ENCODE results near the gene DLGAP1.

Gene DLGAP1

GRCh38 chr18:4254840-4255239 lies 200.3 kb downstream of the DLGAP1 start:
- no peak for TF ChIP-seq POLR2A (IDR thresholded peaks at IDR 0.05; ENCODE audit: low read length)
- TF ChIP-seq GATA1 (IDR thresholded peaks at IDR 0.05; ENCODE audit: low read depth, low read length), result no peak

GRCh38 chr18:4252829-4253228 lies 202.3 kb downstream of the DLGAP1 start:
- no peak for TF ChIP-seq POLR2A (IDR thresholded peaks at IDR 0.05; ENCODE audit: low read length)
- no peak for TF ChIP-seq GATA1 (IDR thresholded peaks at IDR 0.05; ENCODE audit: low read depth, low read length)
- DNase-seq, result no peak

More at GRCh38 chr18:4254840-4255239, 200.3 kb downstream of the DLGAP1 start:
- no peak for DNase-seq

- DNase-seq, result no peak
- no peak for TF ChIP-seq GATA1 (IDR thresholded peaks at IDR 0.05; ENCODE audit: low read depth, low read length)
- no peak for TF ChIP-seq POLR2A (IDR thresholded peaks at IDR 0.05; ENCODE audit: low read length)
Measured at GRCh38 chr18:4251873-4252272, 203.2 kb downstream of the DLGAP1 start.

- TF ChIP-seq GATA1 (IDR thresholded peaks at IDR 0.05; ENCODE audit: low read depth, low read length), result no peak
- no peak for TF ChIP-seq POLR2A (IDR thresholded peaks at IDR 0.05; ENCODE audit: low read length)
- DNase-seq, result no peak
Measured at GRCh38 chr18:4251206-4251605, 203.9 kb downstream of the DLGAP1 start.

GRCh38 chr18:4250141-4250540 lies 205.0 kb downstream of the DLGAP1 start:
- TF ChIP-seq POLR2A (IDR thresholded peaks at IDR 0.05; ENCODE audit: low read length), result no peak
- no peak for TF ChIP-seq GATA1 (IDR thresholded peaks at IDR 0.05; ENCODE audit: low read depth, low read length)
- no peak for DNase-seq

GRCh38 chr18:4248686-4249085 lies 206.4 kb downstream of the DLGAP1 start:
- TF ChIP-seq GATA1 (IDR thresholded peaks at IDR 0.05; ENCODE audit: low read depth, low read length) (no peak), POLR2A (IDR thresholded peaks at IDR 0.05; ENCODE audit: low read length) (no peak)
- DNase-seq, result no peak

GRCh38 chr18:4246374-4246773 lies 208.7 kb downstream of the DLGAP1 start:
- TF ChIP-seq GATA1 (IDR thresholded peaks at IDR 0.05; ENCODE audit: low read depth, low read length) (no peak), POLR2A (IDR thresholded peaks at IDR 0.05; ENCODE audit: low read length) (no peak)
- DNase-seq, result no peak

GRCh38 chr18:4245456-4245855 lies 209.7 kb downstream of the DLGAP1 start:
- no peak for DNase-seq
- no peak for TF ChIP-seq POLR2A (IDR thresholded peaks at IDR 0.05; ENCODE audit: low read length)
- TF ChIP-seq GATA1 (IDR thresholded peaks at IDR 0.05; ENCODE audit: low read depth, low read length), result no peak

- TF ChIP-seq GATA1 (IDR thresholded peaks at IDR 0.05; ENCODE audit: low read depth, low read length) (no peak), POLR2A (IDR thresholded peaks at IDR 0.05; ENCODE audit: low read length) (no peak)
- no peak for DNase-seq
Measured at GRCh38 chr18:4242431-4243161, 212.5 kb downstream of the DLGAP1 start.

GRCh38 chr18:4241090-4241617 lies 214.0 kb downstream of the DLGAP1 start:
- no peak for TF ChIP-seq POLR2A (IDR thresholded peaks at IDR 0.05; ENCODE audit: low read length)
- TF ChIP-seq GATA1 (IDR thresholded peaks at IDR 0.05; ENCODE audit: low read depth, low read length), result no peak
- DNase-seq, result no peak

GRCh38 chr18:4238966-4239365 lies 216.1 kb downstream of the DLGAP1 start:
- TF ChIP-seq POLR2A (IDR thresholded peaks at IDR 0.05; ENCODE audit: low read length), result no peak
- TF ChIP-seq GATA1 (IDR thresholded peaks at IDR 0.05; ENCODE audit: low read depth, low read length), result no peak

GRCh38 chr18:4237664-4238041 lies 217.5 kb downstream of the DLGAP1 start:
- TF ChIP-seq POLR2A (IDR thresholded peaks at IDR 0.05; ENCODE audit: low read length), result no peak
- no peak for TF ChIP-seq GATA1 (IDR thresholded peaks at IDR 0.05; ENCODE audit: low read depth, low read length)
- DNase-seq, result no peak

More at GRCh38 chr18:4238966-4239365, 216.1 kb downstream of the DLGAP1 start:
- no peak for DNase-seq

- DNase-seq, result no peak
- TF ChIP-seq POLR2A (IDR thresholded peaks at IDR 0.05; ENCODE audit: low read length) (no peak), GATA1 (IDR thresholded peaks at IDR 0.05; ENCODE audit: low read depth, low read length) (no peak)
Measured at GRCh38 chr18:4236940-4237663, 218.0 kb downstream of the DLGAP1 start.

GRCh38 chr18:4233468-4233867 lies 221.6 kb downstream of the DLGAP1 start:
- TF ChIP-seq GATA1 (IDR thresholded peaks at IDR 0.05; ENCODE audit: low read depth, low read length) (no peak), POLR2A (IDR thresholded peaks at IDR 0.05; ENCODE audit: low read length) (no peak)
- no peak for DNase-seq

Measured in erythroblast (primary cell).